ENCODE data around the gene SRBD1.

- no peak for TF ChIP-seq CTCF (IDR thresholded peaks at IDR 0.05)
- no peak for TF ChIP-seq POLR2AphosphoS5 (IDR thresholded peaks at IDR 0.05)
- no peak for TF ChIP-seq POLR2A (IDR thresholded peaks at IDR 0.05; ENCODE audit: low read depth)
- no peak for TF ChIP-seq EP300 (IDR thresholded peaks at IDR 0.05)
Measured at GRCh38 chr2:45567288-45567963, 43.6 kb downstream of the SRBD1 start.

Data from esophagus muscularis mucosa (tissue), 4 donors.